PC-9 (cell line): ENCODE results near the gene P2RX7.

Source experiments
- EZH2 ChIP-seq: fragments of 200-600 bp; sonication (generic); IDR thresholded peaks from 2 replicates; pipeline ENCODE4 v1.8.0; 2017; ENCODE audit warnings: antibody characterized with exemption, low read depth
- TF ChIP-seq, protein P1 (sequence below): fragments of 200-600 bp; sonication (generic); conservative IDR thresholded peaks from 2 replicates; pipeline ENCODE4 v1.6.1; 2017; ENCODE audit warnings: mixed run types, antibody characterized with exemption, mild to moderate bottlenecking, moderate library complexity

DNA sequence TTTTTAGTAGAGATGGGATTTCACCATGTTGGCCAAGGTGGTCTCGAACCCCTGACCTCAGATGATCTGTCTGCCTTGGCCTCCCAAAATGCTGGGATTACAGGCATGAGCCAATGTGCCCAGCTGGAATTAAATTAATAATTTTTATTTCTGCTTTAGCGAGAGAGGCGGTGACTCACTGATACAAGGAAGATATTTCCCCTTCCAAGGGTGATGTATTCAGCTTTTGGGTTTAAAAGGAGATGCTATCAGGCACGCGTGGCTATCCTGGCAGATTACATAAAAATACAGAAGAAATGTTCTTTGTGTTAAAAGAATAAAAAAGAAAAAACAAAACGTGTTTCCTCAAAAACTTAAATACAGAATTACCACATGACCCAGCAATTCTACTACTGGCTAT lies 12.4 kb upstream of the P2RX7 start:
- TF ChIP-seq, protein P1, sequence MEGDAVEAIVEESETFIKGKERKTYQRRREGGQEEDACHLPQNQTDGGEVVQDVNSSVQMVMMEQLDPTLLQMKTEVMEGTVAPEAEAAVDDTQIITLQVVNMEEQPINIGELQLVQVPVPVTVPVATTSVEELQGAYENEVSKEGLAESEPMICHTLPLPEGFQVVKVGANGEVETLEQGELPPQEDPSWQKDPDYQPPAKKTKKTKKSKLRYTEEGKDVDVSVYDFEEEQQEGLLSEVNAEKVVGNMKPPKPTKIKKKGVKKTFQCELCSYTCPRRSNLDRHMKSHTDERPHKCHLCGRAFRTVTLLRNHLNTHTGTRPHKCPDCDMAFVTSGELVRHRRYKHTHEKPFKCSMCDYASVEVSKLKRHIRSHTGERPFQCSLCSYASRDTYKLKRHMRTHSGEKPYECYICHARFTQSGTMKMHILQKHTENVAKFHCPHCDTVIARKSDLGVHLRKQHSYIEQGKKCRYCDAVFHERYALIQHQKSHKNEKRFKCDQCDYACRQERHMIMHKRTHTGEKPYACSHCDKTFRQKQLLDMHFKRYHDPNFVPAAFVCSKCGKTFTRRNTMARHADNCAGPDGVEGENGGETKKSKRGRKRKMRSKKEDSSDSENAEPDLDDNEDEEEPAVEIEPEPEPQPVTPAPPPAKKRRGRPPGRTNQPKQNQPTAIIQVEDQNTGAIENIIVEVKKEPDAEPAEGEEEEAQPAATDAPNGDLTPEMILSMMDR: no peak
- TF ChIP-seq EZH2: no peak
